A549 (cell line): ENCODE data around the gene MTOR. TPM values are rescaled to one million over a fixed set of nuclear protein-coding genes. Genes with fewer than 3 reads are reported as not detected.

ENCODE experiments used
- ATAC-seq, 2 experiments: fragments of 200-7000 bp in 1 of 2; fragments of >200 bp in 1 of 2; cut with Nextera tagmentation in 1 of 2; cut with Tn5 transposase in 1 of 2; 3 replicates each; pipeline versions ENCODE4 v1.8.0 to v1.9.1; 2018 to 2020; ENCODE audit warnings: mild to moderate bottlenecking in 1 of 2, moderate library complexity in 1 of 2
- CTCF ChIA-PET: fragments of 300-600 bp; sonication (Branson Sonifier 250); formaldehyde crosslinking; extraction: SDS; loops from one replicate; lab custom pipeline; 2021; ENCODE audit warnings: antibody characterized with exemption, inconsistent platforms; lab: Yijun Ruan, JAX
- POLR2A ChIA-PET: fragments of 350-600 bp; formaldehyde crosslinking; extraction: SDS; loops from one replicate; lab custom pipeline; 2021; ENCODE audit warnings: antibody characterized with exemption, inconsistent platforms; lab: Yijun Ruan, JAX
- DNase-seq, 2 experiments: peaks; one replicate each; pipeline versions ENCODE4 v3.0.0 to v3.0.0-alpha.2; 2011 to 2016; ENCODE audit warnings: low read depth in 1 of 2, low spot score in 1 of 2
- FAIRE-seq: peaks from 2 replicates; lab custom pipeline; 2011; peaks lifted over from hg19 to GRCh38; lab: Jason Lieb, UNC
- H3K27ac ChIP-seq, 2 experiments: fragments of >200 bp; sonication (Bioruptor Twin); formaldehyde crosslinking; 3 replicates each; pipeline ENCODE4 v1.5.1; 2016 to 2017
- H3K4me1 ChIP-seq: fragments of >200 bp; sonication (Bioruptor Twin); formaldehyde crosslinking; 3 replicates; pipeline ENCODE4 v1.6.1; 2016
- H3K4me2 ChIP-seq: fragments of >200 bp; sonication (Bioruptor Twin); formaldehyde crosslinking; 3 replicates; pipeline ENCODE4 v1.6.1; 2016
- H3K4me3 ChIP-seq: fragments of >200 bp; sonication (Bioruptor Twin); formaldehyde crosslinking; 3 replicates; pipeline ENCODE4 v1.5.1; 2016
- H3K9me3 ChIP-seq: fragments of >200 bp; sonication (Bioruptor Twin); formaldehyde crosslinking; 3 replicates; pipeline ENCODE4 v1.6.1; 2016
- BHLHE40 ChIP-seq: IDR thresholded peaks from 2 replicates; pipeline ENCODE4 v1.6.1; 2012; ENCODE audit warnings: low read depth, low read length, inconsistent platforms
- CEBPB ChIP-seq, 2 experiments: fragments of >200 bp in 1 of 2; sonication (Bioruptor Twin) in 1 of 2; formaldehyde crosslinking in 1 of 2; IDR thresholded peaks; 2 replicates each; pipeline ENCODE4 v1.6.1; 2012 to 2016
- EP300 ChIP-seq, 2 experiments: fragments of >200 bp; sonication (Bioruptor Twin); formaldehyde crosslinking; IDR thresholded peaks; 2 replicates in 1 of 2; 3 replicates in 1 of 2; pipeline ENCODE4 v1.6.1; 2016 to 2017
- ESRRA ChIP-seq: fragments of 150-350 bp; IDR thresholded peaks from 2 replicates; pipeline ENCODE4 v1.6.1; 2014; ENCODE audit warnings: mild to moderate bottlenecking, low read length, borderline replicate concordance
- FOSB ChIP-seq: fragments of 250-450 bp; sonication (Bioruptor Pico); IDR thresholded peaks from 2 replicates; pipeline ENCODE4 v1.5.0; 2020; ENCODE audit warnings: mild to moderate bottlenecking, moderate library complexity
- HOXB13 ChIP-seq: fragments of 250-450 bp; sonication (Bioruptor Pico); IDR thresholded peaks from 2 replicates; pipeline ENCODE4 v1.5.0; 2020; ENCODE audit warnings: low read depth, mild to moderate bottlenecking, moderate library complexity
- JUNB ChIP-seq: fragments of >200 bp; sonication (Bioruptor Twin); formaldehyde crosslinking; IDR thresholded peaks from 2 replicates; pipeline ENCODE4 v1.6.1; 2016
- MAZ ChIP-seq: fragments of 150-350 bp; IDR thresholded peaks from 2 replicates; pipeline ENCODE4 v1.6.1; 2014; ENCODE audit warnings: antibody characterized with exemption, low read depth, low read length, borderline replicate concordance
- NR3C1 ChIP-seq: fragments of >200 bp; sonication (Bioruptor Twin); formaldehyde crosslinking; IDR thresholded peaks from 3 replicates; pipeline ENCODE4 v1.6.1; 2017
- RFX5 ChIP-seq: fragments of 450-650 bp; IDR thresholded peaks from 2 replicates; pipeline ENCODE4 v1.7.1; 2014; ENCODE audit warnings: antibody characterized with exemption, mild to moderate bottlenecking, moderate library complexity
- SMC3 ChIP-seq: fragments of >200 bp; sonication (Bioruptor Twin); formaldehyde crosslinking; IDR thresholded peaks from 3 replicates; pipeline ENCODE4 v1.6.1; 2018; ENCODE audit warnings: inconsistent platforms
- TFCP2L1 ChIP-seq: fragments of 250-450 bp; sonication (Bioruptor Pico); IDR thresholded peaks from 2 replicates; pipeline ENCODE4 v1.5.0; 2021; ENCODE audit warnings: mild to moderate bottlenecking
- TP53 ChIP-seq: fragments of 250-450 bp; sonication (Bioruptor Pico); IDR thresholded peaks from 2 replicates; pipeline ENCODE4 v1.5.0; 2021; ENCODE audit warnings: mild to moderate bottlenecking, moderate library complexity
- ZC3H11A ChIP-seq: fragments of 450-650 bp; IDR thresholded peaks from 2 replicates; pipeline ENCODE4 v1.6.1; 2014; ENCODE audit warnings: antibody characterized with exemption, mild to moderate bottlenecking
- ZFP36 ChIP-seq: fragments of 450-650 bp; IDR thresholded peaks from 2 replicates; pipeline ENCODE4 v1.6.1; 2014; ENCODE audit warnings: borderline replicate concordance; ENCODE audit not compliant: partially characterized antibody
- ZSCAN20 ChIP-seq: fragments of 250-450 bp; sonication (Bioruptor Pico); IDR thresholded peaks from 2 replicates; pipeline ENCODE4 v1.8.0; 2022; ENCODE audit warnings: mild to moderate bottlenecking, moderate library complexity
- WGBS: methylation state at CpG from one replicate; pipeline ENCODE4 v1.1.6; 2017; ENCODE audit errors: missing lambda C conversion rate; 5-methylcytosine and 5-hydroxymethylcytosine counted together
- polyA plus RNA-seq, 4 experiments: library from polyadenylated mRNA; depleted of rRNA in 3 of 4; stranded (reverse); fragments of >200 nt; fragmentation: RNase III in 1 of 4; extraction: RNeasy Plus Mini Kit Qiagen cat#74134 plus additional on column Dnase treatment in 1 of 4; gene quantifications; 2 replicates in 3 of 4; 3 replicates in 1 of 4; pipeline ENCODE4 v1.2.3, GENCODE V29; 2011 to 2017
- small RNA-seq, 6 experiments: library from RNA; depleted of rRNA; stranded (forward); fragments of <200 nt; gene quantifications; one replicate each; pipeline ENCODE3, GENCODE V24; 2012
- TF ChIP-seq, protein P1 (sequence below): fragments of >200 bp; sonication (Bioruptor Twin); formaldehyde crosslinking; IDR thresholded peaks from 2 replicates; pipeline ENCODE4 v1.6.1; 2016

Gene MTOR
- polyA plus RNA-seq, 2 of the 4 experiments (the other 2 are of a cell fraction) = 15.7 to 28.5 TPM

DNA sequence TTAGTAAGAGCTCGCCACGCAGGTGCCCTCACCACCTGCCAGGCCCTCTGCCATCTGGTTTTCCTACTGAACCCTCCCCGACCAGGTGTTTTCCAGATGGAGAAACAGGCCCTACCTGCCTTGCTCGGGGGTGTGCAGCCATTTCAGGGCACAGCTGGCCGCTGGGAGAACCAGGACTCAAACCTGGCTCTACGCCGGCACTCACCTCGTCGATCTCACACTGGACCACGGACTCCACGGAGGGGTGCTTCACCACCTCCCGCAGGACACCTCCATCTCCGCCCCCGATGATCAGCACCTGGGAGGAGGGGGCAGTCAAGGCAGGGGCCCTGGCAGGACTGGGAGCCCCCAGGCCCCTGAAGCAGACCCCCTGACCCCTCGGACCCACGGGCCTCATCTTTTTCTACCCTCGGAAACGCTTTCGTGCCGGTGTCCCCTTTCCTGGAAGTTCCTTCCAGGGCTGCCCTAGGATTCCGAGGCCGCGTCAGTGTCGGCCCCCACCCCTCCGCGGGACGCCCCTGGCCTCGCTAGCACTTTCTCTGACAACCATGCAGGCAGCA is 203.7 kb downstream of the MTOR start:
- peak overlapping the region; percentile 95 to 100 for H3K27ac ChIP-seq
- ATAC-seq = no peak
- ChIA-PET CTCF (interaction anchor here (0.7 to 4.8 kb wide), 4 partner anchors 18 to 584 kb away, joined by 3 to 33 read pairs (median 4); no protein-coding TSS in a partner anchor), POLR2A (no interaction called here)
- 46% methylated on average over 12 of the region's 28 CpGs for WGBS
- peak overlapping the region; percentile 91 for H3K4me2 ChIP-seq
- TF ChIP-seq NR3C1 (no peak), SMC3 (no peak), TP53 (CRISPR knock-in tag) (no peak), EP300 (IDR thresholded peaks at IDR 0.05) (no peak), ESRRA (no peak), CEBPB (IDR thresholded peaks at IDR 0.05) (no peak), FOSB (CRISPR knock-in tag) (no peak)
- TF ChIP-seq, protein P1, sequence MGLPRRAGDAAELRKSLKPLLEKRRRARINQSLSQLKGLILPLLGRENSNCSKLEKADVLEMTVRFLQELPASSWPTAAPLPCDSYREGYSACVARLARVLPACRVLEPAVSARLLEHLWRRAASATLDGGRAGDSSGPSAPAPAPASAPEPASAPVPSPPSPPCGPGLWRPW = no peak
- peaks cover 9% of the 10 kb centered on the region; the same call in 2 of the 3 replicates for H3K4me1 ChIP-seq
- no peaks in the 10 kb centered on the region for H3K9me3 ChIP-seq
- no peak for DNase-seq
- no peak for FAIRE-seq
- peak overlapping the region; percentile 97 for H3K4me3 ChIP-seq

DNA sequence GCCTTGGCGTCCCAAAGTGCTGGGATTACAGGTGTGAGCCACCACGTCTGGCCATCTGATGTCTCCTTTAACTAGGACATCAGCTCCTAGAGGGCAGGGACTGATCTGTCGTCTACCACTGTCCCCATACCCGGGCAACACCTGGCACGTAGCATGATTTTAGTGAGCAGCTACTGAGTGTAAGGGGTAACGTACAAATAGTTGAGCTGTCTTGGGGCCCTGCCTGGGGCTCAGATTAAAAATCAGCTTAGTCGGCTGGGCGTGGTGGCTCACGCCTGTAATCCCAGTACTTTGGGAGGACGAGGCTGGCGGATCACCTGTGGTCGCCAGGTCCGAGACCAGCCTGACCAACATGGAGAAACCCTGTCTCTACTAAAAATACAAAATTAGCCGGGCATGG is 204.3 kb downstream of the MTOR start:
- no peaks in the 10 kb centered on the region for H3K9me3 ChIP-seq
- peak overlapping the region; percentile 91 for H3K4me2 ChIP-seq
- no peak for ATAC-seq
- no peak for FAIRE-seq
- H3K4me1 ChIP-seq = peaks cover 9% of the 10 kb centered on the region; the same call in 2 of the 3 replicates
- 94% methylated on average over 14 of the region's 14 CpGs for WGBS
- POLR2A ChIA-PET = no interaction called here
- CTCF ChIA-PET = interaction anchor here (0.7 to 4.8 kb wide), 4 partner anchors 19 to 585 kb away, joined by 3 to 33 read pairs (median 4); no protein-coding TSS in a partner anchor
- no peak for TF ChIP-seq ZC3H11A
- no peak for TF ChIP-seq JUNB
- TF ChIP-seq RFX5 = no peak
- TF ChIP-seq TFCP2L1 (CRISPR knock-in tag) = no peak
- no peak for TF ChIP-seq ZSCAN20
- no peak for TF ChIP-seq BHLHE40
- TF ChIP-seq MAZ = no peak
- H3K27ac ChIP-seq = no peak overlapping the region
- no peak overlapping the region for H3K4me3 ChIP-seq
- DNase-seq = no peak

DNA sequence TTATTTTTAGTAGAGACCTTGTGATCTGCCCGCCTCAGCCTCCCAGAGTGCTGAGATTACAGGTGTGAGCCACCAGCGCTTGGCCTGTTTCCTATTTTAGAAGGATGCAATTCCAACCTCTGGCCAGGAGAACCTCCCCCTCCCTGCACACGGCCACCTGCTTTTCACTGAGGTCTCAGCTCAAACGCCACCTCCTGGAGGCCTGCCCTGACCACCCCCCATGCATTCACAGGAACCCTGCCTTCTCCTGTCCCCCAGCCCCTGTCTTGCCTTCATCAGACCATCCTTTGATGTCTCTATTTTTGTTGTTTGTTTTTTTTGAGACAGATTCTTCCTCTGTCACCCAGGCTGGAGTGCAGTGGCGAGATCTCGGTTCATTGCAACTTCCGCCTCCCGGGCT is 204.9 kb downstream of the MTOR start:
- ATAC-seq (no peak), FAIRE-seq (no peak), DNase-seq (no peak)
- CTCF ChIA-PET = interaction anchor here (1.5 to 4.8 kb wide), 2 partner anchors 20 to 23 kb away, joined by 4 to 33 read pairs; no protein-coding TSS in a partner anchor
- no peak overlapping the region for H3K4me3 ChIP-seq
- no peak for TF ChIP-seq HOXB13 (CRISPR knock-in tag)
- peak; percentile 44 for TF ChIP-seq ZFP36
- H3K9me3 ChIP-seq = no peaks in the 10 kb centered on the region
- peaks cover 9% of the 10 kb centered on the region; the same call in 2 of the 3 replicates for H3K4me1 ChIP-seq
- POLR2A ChIA-PET = no interaction called here
- no peak overlapping the region for H3K4me2 ChIP-seq
- WGBS = 87% methylated on average over 8 of the region's 8 CpGs
- H3K27ac ChIP-seq = no peak overlapping the region

Small RNA genes within 50 kb of the gene (small RNA-seq; reads per million reads assigned to genes)
- gene RNU6-291P (0 to 0.26 (median 0) reads per million in 6 experiments), gene RNU6-537P (0 to 9.9 (median 0.64) reads per million in 6 experiments), gene RPL39P6 (0 reads per million in 6 experiments)

Other genes with a start within 250 kb of the MTOR start
- gene TARDBP, start 249.9 kb downstream of the MTOR start, polyA plus RNA-seq (2011; rRNA removed) = 219 and 299 TPM in 2 replicates
- 245 to 264 TPM (median 264 TPM) in 3 replicates for gene TARDBP, start 249.9 kb downstream of the MTOR start, polyA plus RNA-seq (2017; fragmentation: RNase III; extraction: RNeasy Plus Mini Kit Qiagen cat#74134 plus additional on column Dnase treatment)
- gene MASP2, start 215.3 kb downstream of the MTOR start, polyA plus RNA-seq (2011; rRNA removed) = 0.07 TPM in 1 of 2 replicates, not detected in the other
- 0.08 to 0.25 TPM (median 0.12 TPM) in 3 replicates for gene MASP2, start 215.3 kb downstream of the MTOR start, polyA plus RNA-seq (2017; fragmentation: RNase III; extraction: RNeasy Plus Mini Kit Qiagen cat#74134 plus additional on column Dnase treatment)
- gene SRM, start 202.5 kb downstream of the MTOR start, polyA plus RNA-seq (2011; rRNA removed) = 30.8 and 43.6 TPM in 2 replicates
- 87.8 to 97.5 TPM (median 89.7 TPM) in 3 replicates for gene SRM, start 202.5 kb downstream of the MTOR start, polyA plus RNA-seq (2017; fragmentation: RNase III; extraction: RNeasy Plus Mini Kit Qiagen cat#74134 plus additional on column Dnase treatment)
- 74.0 and 76.9 TPM in 2 replicates for gene EXOSC10, start 162.7 kb downstream of the MTOR start, polyA plus RNA-seq (2011; rRNA removed)
- gene EXOSC10, start 162.7 kb downstream of the MTOR start, polyA plus RNA-seq (2017; fragmentation: RNase III; extraction: RNeasy Plus Mini Kit Qiagen cat#74134 plus additional on column Dnase treatment) = 45.4 to 47.8 TPM (median 47.4 TPM) in 3 replicates
- not detected in 2 replicates for gene ANGPTL7, start 73.2 kb downstream of the MTOR start, polyA plus RNA-seq (2011; rRNA removed)
- not detected in 3 replicates for gene ANGPTL7, start 73.2 kb downstream of the MTOR start, polyA plus RNA-seq (2017; fragmentation: RNase III; extraction: RNeasy Plus Mini Kit Qiagen cat#74134 plus additional on column Dnase treatment)
- 13.9 and 14.9 TPM in 2 replicates for gene UBIAD1, start 10.6 kb upstream of the MTOR start, polyA plus RNA-seq (2011; rRNA removed)
- gene UBIAD1, start 10.6 kb upstream of the MTOR start, polyA plus RNA-seq (2017; fragmentation: RNase III; extraction: RNeasy Plus Mini Kit Qiagen cat#74134 plus additional on column Dnase treatment) = 9.9 to 11.4 TPM (median 10.8 TPM) in 3 replicates
- gene DISP3, start 216.6 kb upstream of the MTOR start, polyA plus RNA-seq (2011; rRNA removed) = 0.09 and 0.15 TPM in 2 replicates
- gene DISP3, start 216.6 kb upstream of the MTOR start, polyA plus RNA-seq (2017; fragmentation: RNase III; extraction: RNeasy Plus Mini Kit Qiagen cat#74134 plus additional on column Dnase treatment) = 0.03 to 0.22 TPM (median 0.12 TPM) in 3 replicates